ENCODE measurements around the gene SGMS1. TPM values are rescaled to one million over a fixed set of nuclear protein-coding genes. Genes with fewer than 3 reads are reported as not detected.

Gene SGMS1
- polyA plus RNA-seq, 1 of the 3 experiments (the other 2 are of a cell fraction) = 6.3 TPM

- Histone ChIP-seq H4K20me1 (ENCODE audit: insufficient read depth) (no peaks in the 10 kb centered on the region), H3K79me2 (ENCODE audit: insufficient read depth) (peaks cover 62% of the 10 kb centered on the region), H3K9ac (no peak overlapping the region), H3F3A (replicated peaks; ENCODE audit: insufficient read depth) (no peaks in the 10 kb centered on the region), H3K4me3 (ENCODE audit: low read depth in 2 of 2, low read length in 1 of 2) (no peak overlapping the region), H3K4me2 (no peak overlapping the region), H3K9me3 (no peaks in the 10 kb centered on the region), H3K4me1 (ENCODE audit: control insufficient read depth in 1 of 2, insufficient read depth in 2 of 2, low read depth in 1 of 2, low read length in 1 of 2) (no peaks in the 10 kb centered on the region), H3K36me3 (replicated peaks in 1 of 2; ENCODE audit: control insufficient read depth in 1 of 2, insufficient read depth in 2 of 2, low read length in 1 of 2) (peaks cover 0 to 6% of the 10 kb centered on the region in 2 experiments), H3K27ac (ENCODE audit: low read depth in 2 of 2, low read length in 1 of 2) (no peak overlapping the region), H3K27me3 (ENCODE audit: insufficient read depth) (no peaks in the 10 kb centered on the region), H3K9me2 (no peaks in the 10 kb centered on the region), H2AFZ (ENCODE audit: low read depth) (no peak overlapping the region)
- TF ChIP-seq RXRA (IDR thresholded peaks at IDR 0.05; ENCODE audit: borderline replicate concordance, low read depth) (no peak), RCOR1 (IDR thresholded peaks at IDR 0.05; ENCODE audit: low read length) (no peak), TCF12 (IDR thresholded peaks at IDR 0.05) (no peak), MAX (IDR thresholded peaks at IDR 0.05; ENCODE audit: low read depth) (no peak), MEF2A (IDR thresholded peaks at IDR 0.05; ENCODE audit: borderline replicate concordance, low read depth) (no peak), YY1 (IDR thresholded peaks at IDR 0.05; ENCODE audit: low read depth) (no peak), EP300 (IDR thresholded peaks at IDR 0.05; ENCODE audit: borderline replicate concordance in 1 of 2, low read depth in 1 of 2, low read length in 1 of 2) (no peak), FOXM1 (IDR thresholded peaks at IDR 0.05; ENCODE audit: low read depth) (no peak), REST (IDR thresholded peaks at IDR 0.05; ENCODE audit: low read depth, low read length) (no peak), USF1 (IDR thresholded peaks at IDR 0.05; ENCODE audit: borderline replicate concordance, low read depth) (no peak), NRF1 (IDR thresholded peaks at IDR 0.05; ENCODE audit: low read depth, low read length) (no peak), RAD21 (IDR thresholded peaks at IDR 0.05; ENCODE audit: low read length) (no peak), CHD2 (IDR thresholded peaks at IDR 0.05; ENCODE audit: low read length, partially characterized antibody) (no peak), SIN3A (IDR thresholded peaks at IDR 0.05; ENCODE audit: borderline replicate concordance, low read depth, low read length) (no peak)
- WGBS (ENCODE audit: low lambda C conversion rate) = 85% methylated on average over 6 of the region's 6 CpGs
- POLR2A ChIA-PET = no interaction called here
- CTCF ChIA-PET = no interaction called here
- no peak for DNase-seq
Measured at GRCh38 chr10:50403074-50403473, 220.7 kb downstream of the SGMS1 start.

GRCh38 chr10:50402466-50402865 is 221.3 kb downstream of the SGMS1 start:
- Histone ChIP-seq H2AFZ (ENCODE audit: low read depth) (no peak overlapping the region), H3K9ac (no peak overlapping the region), H3K36me3 (replicated peaks in 1 of 2; ENCODE audit: control insufficient read depth in 1 of 2, insufficient read depth in 2 of 2, low read length in 1 of 2) (peaks cover 0 to 6% of the 10 kb centered on the region in 2 experiments), H3K79me2 (ENCODE audit: insufficient read depth) (peaks cover 56% of the 10 kb centered on the region), H3K4me2 (no peak overlapping the region), H3K4me3 (ENCODE audit: low read depth in 2 of 2, low read length in 1 of 2) (no peak overlapping the region), H4K20me1 (ENCODE audit: insufficient read depth) (no peaks in the 10 kb centered on the region), H3K4me1 (ENCODE audit: control insufficient read depth in 1 of 2, insufficient read depth in 2 of 2, low read depth in 1 of 2, low read length in 1 of 2) (no peaks in the 10 kb centered on the region), H3F3A (replicated peaks; ENCODE audit: insufficient read depth) (no peaks in the 10 kb centered on the region), H3K9me2 (no peaks in the 10 kb centered on the region), H3K9me3 (no peaks in the 10 kb centered on the region), H3K27ac (ENCODE audit: low read depth in 2 of 2, low read length in 1 of 2) (no peak overlapping the region), H3K27me3 (ENCODE audit: insufficient read depth) (no peaks in the 10 kb centered on the region)
- no peak for DNase-seq
- ChIA-PET CTCF (no interaction called here), POLR2A (no interaction called here)
- WGBS (ENCODE audit: low lambda C conversion rate) = 95% methylated on average over 1 of the region's 1 CpG
- TF ChIP-seq SIN3A (IDR thresholded peaks at IDR 0.05; ENCODE audit: borderline replicate concordance, low read depth, low read length) = no peak
- no peak for TF ChIP-seq CTCF (IDR thresholded peaks at IDR 0.05)
- no peak for TF ChIP-seq TAF1 (IDR thresholded peaks at IDR 0.05; ENCODE audit: borderline replicate concordance, low read depth, low read length)
- TF ChIP-seq IRF3 (IDR thresholded peaks at IDR 0.05; ENCODE audit: low read depth, low read length) = no peak
- TF ChIP-seq YY1 (IDR thresholded peaks at IDR 0.05; ENCODE audit: low read depth) = no peak
- TF ChIP-seq TEAD4 (IDR thresholded peaks at IDR 0.05; ENCODE audit: borderline replicate concordance, insufficient read depth) = no peak
- no peak for TF ChIP-seq JUND (IDR thresholded peaks at IDR 0.05)
- no peak for TF ChIP-seq SMC3 (IDR thresholded peaks at IDR 0.05; ENCODE audit: low read depth, low read length)
- no peak for TF ChIP-seq POLR2AphosphoS5 (IDR thresholded peaks at IDR 0.05; ENCODE audit: low read depth, low read length)
- no peak for TF ChIP-seq EP300 (IDR thresholded peaks at IDR 0.05; ENCODE audit: borderline replicate concordance in 1 of 2, low read depth in 1 of 2, low read length in 1 of 2)
- TF ChIP-seq EZH2phosphoT487 (IDR thresholded peaks at IDR 0.05; ENCODE audit: borderline replicate concordance, low read depth) = no peak
- no peak for TF ChIP-seq NFIC (IDR thresholded peaks at IDR 0.05; ENCODE audit: borderline replicate concordance)
